Measurements from ENCODE around the gene TMEM40.
"Not testable (repeated sequence)": the region's sequence is repeated elsewhere in the genome, so short reads cannot be mapped to it uniquely, and the experiment has no call there.

TMEM40 gene

DNA sequence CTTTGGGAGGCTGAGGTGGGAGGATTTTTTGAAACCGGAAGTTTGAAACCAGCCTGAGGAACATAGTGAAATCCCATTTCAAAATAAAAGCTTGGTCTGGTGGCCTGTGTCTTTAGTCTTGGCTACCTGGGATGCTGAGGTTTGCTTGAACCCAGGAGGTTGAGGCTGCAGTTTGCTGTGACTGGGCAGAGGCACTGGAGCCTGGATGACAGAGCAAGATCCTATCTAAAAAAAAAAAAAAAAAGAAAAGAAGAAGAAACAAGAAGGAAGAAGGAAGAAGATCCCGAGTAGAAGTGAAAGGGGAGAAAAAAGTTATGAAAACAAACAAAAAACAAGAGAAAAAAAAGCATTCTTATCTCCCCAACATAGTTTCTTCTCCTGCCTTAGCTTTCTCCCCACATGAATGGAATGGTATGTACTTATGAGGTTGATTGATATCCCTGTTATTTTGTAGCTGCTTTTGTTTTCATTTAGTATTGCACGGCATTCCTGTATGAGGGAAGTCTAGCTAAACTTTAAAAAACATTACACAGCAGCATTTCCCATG lies 42.4 kb downstream of the TMEM40 start:
- no peak for DNase-seq (ENCODE audit: low spot score)

DNA sequence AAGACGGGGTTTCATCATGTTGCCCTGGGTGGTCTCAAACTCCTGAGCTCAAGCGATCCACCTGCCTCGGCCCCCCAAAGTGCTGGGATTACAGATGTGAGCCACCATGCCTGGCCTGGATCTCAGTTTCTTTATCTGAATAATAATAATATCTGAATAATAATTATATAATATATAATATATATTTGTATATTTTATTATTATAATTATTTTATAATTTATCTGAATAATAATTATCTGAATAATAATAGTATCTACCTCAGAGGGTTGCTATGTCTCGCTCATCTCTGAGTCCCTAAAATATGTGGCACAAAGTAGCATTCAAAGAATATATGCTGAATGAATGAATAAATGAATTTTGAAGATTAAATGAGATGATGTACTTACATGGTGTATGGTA lies 44.8 kb downstream of the TMEM40 start:
- DNase-seq (ENCODE audit: low spot score) = no peak

DNA sequence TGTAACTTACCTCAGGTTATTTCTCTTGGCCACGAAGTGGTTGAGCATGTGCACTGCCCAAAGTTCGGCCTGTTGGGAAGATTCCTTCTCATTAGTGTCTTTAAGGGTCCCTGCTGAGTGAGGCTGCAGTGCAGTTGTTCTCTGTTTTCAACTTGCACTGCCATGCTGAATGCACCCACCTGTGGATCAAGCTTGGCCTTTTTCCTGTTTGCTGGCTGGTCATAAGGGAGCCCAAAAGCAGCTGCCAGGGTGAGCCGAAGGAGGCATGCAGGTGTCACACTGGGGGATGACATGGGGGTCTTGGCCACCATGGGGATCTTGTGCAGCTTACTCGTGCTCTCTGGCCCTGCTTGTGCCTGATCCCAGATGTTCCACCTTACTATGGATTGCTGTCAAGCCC lies 49.0 kb downstream of the TMEM40 start:
- peak; percentile 44 for DNase-seq (ENCODE audit: low spot score)

DNA sequence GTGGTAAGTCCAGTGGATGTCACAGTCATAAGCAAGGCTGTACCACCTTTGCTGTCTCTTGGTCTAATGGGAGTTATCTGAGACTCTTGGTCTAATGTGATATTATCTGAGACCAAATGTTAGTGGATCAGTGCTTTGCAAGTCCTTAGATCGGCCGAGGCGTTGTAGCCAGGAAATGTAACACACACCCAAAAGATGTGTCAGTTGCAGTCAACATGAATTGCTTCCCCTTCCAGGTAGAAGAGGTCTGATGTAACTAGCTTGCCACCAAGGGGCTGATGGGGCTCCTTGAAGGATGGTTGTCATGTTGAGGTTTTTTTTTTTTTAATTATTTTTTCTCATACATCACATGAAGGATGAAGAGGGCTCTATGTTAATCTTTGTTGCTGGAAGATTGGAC lies 49.7 kb downstream of the TMEM40 start:
- DNase-seq (ENCODE audit: low spot score) = no peak

DNA sequence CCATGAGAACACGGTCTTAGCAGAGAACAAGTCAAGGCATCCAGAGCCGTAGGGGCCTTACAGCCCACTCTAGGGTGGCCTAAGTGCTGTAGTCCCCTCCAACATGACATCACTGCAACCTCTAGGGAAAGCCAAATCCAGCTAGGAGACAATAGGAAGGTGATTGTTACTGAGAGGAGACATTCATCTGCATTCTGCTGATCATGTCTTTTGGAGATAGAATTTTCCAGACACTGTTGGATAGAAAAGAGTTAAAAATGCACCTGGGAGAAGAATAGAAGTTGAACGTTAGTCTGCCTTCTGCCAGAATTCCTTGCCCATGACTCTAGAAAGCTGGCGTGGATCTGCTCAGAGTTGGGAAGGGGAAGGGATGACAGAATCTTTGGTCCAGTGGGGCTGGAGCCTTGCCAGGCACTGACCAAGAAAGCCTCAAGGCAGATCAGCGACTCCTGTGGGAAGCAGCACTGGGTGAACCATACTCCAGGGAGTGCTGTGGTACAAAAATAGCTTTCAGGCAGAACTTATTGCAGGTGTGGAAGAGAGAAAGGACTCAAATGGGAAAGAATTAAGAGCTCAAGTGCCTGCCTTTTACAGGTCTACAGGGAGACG lies 50.4 kb downstream of the TMEM40 start:
- DNase-seq (ENCODE audit: low spot score) = no peak

DNA sequence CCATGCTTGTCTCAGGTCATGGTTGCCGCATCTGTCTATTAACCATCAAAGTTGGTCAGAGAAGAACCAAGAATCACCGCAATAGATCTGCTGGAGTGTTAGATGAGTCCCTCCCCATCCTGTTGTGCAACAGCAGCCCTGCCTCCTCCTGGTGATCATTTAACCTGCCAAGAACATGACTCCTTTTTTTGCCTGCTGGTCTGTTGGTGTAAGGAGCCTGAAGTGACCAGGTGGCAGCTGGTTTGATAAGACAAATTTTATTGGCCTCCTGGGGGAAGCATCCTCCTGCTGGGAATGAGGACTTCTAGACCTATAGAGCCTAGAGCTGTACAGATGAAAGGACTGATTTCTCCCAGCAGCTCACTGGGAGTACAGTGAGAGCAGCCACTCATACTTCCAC lies 51.6 kb downstream of the TMEM40 start:
- no peak for DNase-seq (ENCODE audit: low spot score)

DNA sequence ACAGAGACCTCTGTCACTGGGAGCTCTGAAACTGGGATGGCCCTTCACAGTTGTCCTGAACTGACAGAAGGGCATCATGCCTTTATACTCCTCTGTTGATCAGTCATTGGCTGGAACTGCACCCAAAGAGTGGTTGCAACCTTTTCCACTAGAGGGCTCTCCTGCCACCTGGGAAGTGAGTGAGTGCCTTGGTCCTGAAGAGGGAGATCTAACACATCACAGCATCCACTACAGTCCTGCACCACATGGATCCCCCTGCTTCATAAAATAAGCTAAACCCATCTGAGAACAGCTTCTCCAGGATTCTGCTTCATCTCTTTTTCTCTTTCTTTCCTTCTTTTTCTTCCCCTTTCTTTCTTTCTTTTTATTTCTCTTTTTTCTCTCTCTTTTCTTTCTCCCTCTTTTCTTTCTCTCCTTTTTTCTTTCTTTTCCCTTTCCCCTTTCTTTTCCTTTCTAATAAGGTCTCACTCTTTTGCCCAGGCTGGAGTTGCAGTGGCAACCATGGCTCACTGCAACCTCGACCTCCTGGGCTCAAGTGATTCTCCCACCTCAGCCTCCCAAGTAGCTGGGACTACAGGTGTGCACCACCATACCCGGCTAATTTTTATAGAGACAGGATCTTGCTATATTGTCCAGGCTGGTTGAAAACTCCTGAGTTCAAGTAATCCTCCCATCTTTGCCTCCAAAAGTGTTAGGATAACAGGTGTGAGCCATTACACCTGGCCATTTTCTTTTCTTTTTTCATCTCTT lies 52.4 kb downstream of the TMEM40 start:
- peak; percentile 94 for DNase-seq (ENCODE audit: low spot score)

DNA sequence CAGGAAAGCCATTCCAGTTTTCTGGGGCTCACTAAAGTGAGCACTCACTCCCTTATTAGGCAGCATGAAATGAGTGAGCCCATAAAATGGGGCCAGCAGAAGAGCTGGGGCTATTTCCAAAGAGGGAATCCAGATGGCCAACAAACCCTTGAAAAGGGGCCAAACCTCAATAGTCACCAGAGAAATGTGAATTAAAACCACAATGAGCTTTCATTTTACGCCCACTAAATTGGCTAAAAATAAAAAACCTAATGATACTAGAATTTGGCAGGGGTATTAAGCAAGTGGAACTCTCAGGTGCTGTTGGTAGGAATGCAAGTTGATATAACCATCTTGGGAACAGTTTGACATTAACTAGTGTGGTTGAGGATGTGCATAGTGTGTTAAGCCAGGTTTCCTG lies 53.1 kb downstream of the TMEM40 start:
- no peak for DNase-seq (ENCODE audit: low spot score)

DNA sequence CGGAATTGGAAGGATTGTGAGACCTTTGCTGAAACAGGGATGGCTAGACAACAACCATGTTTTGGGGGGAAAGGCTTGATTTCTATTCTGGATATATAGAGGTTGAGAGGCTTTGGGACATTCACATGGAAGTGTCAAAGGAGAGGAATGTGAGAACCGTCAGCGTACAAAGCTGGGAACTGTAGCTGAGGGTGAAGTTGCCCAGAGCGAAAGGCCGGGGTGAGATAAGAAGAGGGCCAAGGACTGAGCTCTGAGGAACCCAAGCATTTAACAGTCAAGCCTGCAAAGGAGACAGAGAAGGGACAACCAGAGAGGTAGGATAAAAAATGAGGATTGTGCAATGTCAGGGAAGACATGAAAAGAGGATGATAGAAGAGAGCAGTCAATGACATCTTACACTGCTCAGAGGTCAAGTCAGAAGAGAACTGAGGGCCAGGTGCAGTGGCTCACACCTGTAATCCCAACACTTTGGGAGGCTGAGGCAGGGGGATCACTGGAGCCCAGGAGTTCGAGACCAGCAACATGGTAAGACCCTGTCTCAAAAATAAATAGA lies 53.6 kb downstream of the TMEM40 start:
- no peak for DNase-seq (ENCODE audit: low spot score)

DNA sequence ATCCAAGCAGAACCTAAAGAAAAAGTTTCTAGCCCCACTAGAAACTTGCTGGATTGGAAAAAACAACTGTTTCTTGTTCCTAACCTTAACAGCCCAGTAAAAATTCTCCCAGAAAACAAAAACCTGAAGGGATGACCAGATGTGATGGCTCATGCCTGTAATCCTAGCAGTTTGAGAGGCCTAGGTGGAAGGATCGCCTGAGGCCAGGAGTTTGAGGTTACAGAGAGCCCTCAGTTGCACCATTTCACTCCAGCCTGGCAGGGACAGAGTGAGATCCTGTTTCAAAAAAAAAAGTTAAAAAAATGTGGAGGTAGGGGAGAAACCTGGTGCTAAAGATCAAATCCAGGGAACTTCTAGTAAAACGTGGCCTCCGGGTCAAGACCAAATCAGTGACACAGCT lies 56.6 kb downstream of the TMEM40 start:
- no peak for DNase-seq (ENCODE audit: low spot score)

DNA sequence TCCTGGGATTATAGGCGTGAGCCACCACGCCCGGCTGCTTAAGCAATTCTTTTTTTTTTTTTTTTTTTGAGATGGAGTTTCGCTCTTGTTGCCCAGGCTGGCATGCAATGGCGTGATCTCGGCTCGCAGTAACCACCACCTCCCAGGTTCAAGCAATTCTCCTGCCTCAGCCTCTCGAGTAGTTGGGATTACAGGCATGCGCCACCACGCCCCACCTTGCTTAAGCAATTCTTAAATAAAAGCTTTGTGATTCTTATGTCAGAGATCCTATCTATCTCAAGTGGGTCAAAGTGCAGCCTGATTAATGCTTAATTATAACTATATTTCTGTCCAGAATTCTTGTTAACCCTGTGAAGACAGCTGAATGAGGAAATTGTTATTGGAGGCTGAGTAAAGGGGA lies 57.5 kb downstream of the TMEM40 start:
- not testable (repeated sequence) for DNase-seq (ENCODE audit: low spot score)

DNA sequence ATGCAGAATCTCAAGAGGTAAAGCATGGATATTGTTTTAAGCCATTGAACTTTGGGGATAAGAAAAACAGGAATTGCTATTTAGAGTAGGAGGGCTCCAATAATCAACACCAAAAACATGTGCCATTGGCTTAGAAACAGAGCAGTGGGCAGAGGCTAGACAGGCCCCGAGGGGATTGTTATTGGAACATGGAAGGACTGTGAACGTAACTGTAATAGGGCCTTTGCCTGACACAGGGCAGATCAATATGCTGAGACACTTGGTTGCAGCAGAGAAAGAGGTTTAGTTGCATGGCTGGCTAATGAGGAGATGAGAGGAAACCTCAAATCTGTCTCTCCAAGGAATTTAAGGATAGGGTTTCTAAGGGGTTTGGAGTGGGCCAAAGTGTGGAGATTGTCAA lies 58.3 kb downstream of the TMEM40 start:
- no peak for DNase-seq (ENCODE audit: low spot score)

DNA sequence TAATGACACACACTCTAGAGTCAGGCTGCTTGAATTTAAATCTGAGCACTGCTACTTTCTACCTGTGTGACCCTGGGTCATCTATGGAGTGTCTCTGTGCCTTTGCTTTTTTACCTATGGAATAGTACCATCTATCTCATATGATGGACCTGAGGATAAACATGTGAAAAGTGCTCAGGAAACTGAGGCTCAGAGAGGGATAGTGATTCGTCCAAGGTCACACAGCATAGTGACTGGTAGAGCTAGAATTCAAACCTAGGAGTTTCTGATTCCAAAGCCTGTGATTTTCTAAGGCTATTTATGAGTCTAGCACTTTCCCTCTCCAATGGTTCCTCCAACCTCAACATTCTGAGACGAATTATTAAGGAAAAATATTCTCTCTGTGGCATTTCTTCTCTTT lies 63.1 kb downstream of the TMEM40 start:
- DNase-seq (ENCODE audit: low spot score) = no peak

DNA sequence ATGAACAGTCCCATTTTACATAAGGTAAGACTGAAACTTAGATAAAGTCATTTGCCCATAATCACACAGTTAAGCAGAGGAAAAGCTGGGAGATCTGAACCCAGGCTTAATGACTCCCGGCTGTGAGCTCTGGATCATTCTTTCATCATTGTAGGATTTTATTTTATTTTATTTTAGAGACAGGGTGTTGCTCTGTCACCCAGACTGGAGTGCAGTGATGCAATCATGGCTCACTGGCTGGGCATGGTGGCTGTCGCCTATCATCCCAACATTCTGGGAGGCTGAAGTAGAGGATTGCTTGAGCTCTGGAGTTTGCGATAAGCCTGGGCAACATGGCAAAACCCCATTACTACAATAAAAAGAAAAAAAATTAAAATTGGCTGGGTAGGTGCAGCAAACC lies 63.9 kb downstream of the TMEM40 start:
- DNase-seq (ENCODE audit: low spot score) = no peak

DNA sequence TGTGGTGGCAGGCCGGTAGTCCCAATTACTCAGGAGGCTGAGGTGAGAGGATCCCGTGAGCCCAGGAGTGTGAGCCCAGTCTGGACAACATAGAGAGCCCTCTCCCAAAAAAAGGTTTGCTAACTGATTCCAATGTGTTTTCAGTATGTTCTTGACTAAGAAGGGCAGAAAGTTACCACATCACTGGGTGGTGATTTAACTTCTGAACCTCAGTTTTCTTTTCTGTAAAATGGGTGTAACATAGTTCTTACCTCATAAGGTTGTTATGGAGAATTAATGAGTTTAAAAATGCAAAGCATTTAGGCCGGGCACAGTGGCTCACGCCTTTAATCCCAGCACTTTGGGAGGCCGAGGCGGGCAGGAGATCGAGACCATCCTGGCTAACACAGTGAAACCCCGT lies 66.6 kb downstream of the TMEM40 start:
- DNase-seq (ENCODE audit: low spot score) = no peak

DNA sequence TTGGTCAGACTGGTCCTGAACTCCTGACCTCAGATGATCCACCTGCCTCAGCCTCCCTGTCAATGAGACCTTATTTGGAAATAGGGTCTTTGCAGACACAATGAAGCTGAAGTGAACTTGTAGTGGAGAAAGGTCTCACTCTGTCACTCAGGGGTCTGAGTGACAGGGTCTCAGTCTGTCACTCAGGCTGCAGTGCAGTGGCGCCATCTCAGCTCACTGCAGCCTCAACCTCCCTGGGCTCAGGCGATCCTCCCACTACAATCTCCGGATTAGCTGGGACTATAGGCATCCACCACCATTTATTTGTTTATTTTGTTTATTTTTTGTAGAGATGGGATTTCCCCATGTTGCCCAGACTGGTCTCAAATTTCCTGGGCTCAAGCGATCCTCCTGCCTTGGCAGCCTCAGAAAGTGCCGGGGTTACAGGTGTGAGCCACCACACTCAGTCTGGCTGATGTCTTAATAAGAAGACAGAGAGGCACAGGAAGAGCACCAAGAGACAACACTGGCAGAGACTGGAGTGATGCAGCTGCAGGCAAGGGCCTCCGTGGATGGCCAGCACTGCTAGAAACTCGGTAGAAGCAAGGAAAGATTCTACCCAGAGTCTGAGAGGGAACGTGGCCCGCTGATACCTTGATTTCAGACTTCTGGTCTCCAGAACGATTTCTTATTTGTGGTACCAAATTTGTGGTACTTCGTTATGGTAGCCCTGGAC lies 68.9 kb downstream of the TMEM40 start:
- DNase-seq (ENCODE audit: low spot score) = no peak

DNA sequence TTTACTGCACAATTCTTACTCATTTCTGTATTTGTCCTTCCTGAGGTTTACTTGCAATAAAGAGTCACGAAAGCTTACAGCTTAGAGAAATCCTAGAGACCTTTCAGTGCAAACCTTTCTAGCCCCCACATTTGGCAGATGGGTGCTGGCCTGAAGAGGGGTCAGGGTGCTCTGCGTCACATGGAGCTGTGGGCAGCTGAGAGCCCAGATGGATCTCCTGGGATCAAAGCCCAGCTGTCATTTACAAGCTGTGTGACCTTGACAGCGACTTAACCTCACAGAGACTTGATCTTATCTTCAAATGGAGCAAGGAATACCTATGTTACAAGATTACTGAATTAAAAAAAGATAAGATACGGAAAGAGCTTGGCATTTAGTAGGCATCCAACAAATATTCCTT lies 71.1 kb downstream of the TMEM40 start:
- no peak for DNase-seq (ENCODE audit: low spot score)

DNA sequence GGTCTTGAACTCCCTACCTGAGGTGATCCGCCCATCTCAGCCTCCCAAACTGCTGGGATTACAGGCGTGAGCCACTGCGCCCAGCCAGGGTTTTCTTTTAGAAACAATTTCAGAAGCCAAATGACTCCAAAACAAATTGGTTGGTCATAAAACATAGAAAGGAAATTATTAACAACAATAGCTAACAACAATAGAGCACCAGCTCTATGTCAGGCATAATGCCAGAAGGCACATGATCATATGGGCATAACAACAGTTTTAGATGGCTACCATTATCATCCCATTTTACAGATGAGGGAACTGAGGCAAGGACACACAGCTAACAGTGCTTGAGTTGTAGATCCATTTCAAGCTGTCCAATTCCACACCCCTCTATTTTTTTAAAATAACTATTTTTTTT lies 73.0 kb downstream of the TMEM40 start:
- no peak for DNase-seq (ENCODE audit: low spot score)

All from NAMALWA (cell line).